Activated CD4-positive, alpha-beta T cell treated with anti-CD3 and anti-CD28 coated beads for 36 hours (primary cell): Measurements from ENCODE around the gene FOXM1. TPM values are rescaled to one million over a fixed set of nuclear protein-coding genes. Genes with fewer than 3 reads are reported as not detected.
"Not testable (repeated sequence)": the region's sequence is repeated elsewhere in the genome, so short reads cannot be mapped to it uniquely, and the experiment has no call there.

Source experiments
- ATAC-seq: fragments of 200-7000 bp; cut with Tn5 transposase; one replicate; pipeline ENCODE4 v1.10.0; 2021; ENCODE audit warnings: mild to moderate bottlenecking, moderate library complexity
- CTCF ChIA-PET: fragments of 350-600 bp; sonication (Branson Sonifier 250); formaldehyde crosslinking; loops from one replicate; lab custom pipeline; 2021; ENCODE audit warnings: antibody characterized with exemption; lab: Charles Lee
- POLR2A ChIA-PET: fragments of 350-600 bp; sonication (Branson Sonifier 250); formaldehyde crosslinking; loops from one replicate; lab custom pipeline; 2021; ENCODE audit warnings: antibody characterized with exemption, inconsistent platforms; lab: Charles Lee
- DNase-seq: peaks from one replicate; pipeline ENCODE4 v3.0.0-alpha.2; 2020
- H3K27ac Mint-ChIP-seq: one replicate; pipeline ENCODE4 v1.8.0; 2021; ENCODE audit warnings: mixed read lengths
- H3K27me3 Mint-ChIP-seq: one replicate; pipeline ENCODE4 v1.8.0; 2021; ENCODE audit warnings: mixed read lengths
- H3K36me3 Mint-ChIP-seq: one replicate; pipeline ENCODE4 v1.8.0; 2021; ENCODE audit warnings: low read depth, mixed read lengths
- H3K4me1 Mint-ChIP-seq: one replicate; pipeline ENCODE4 v1.8.0; 2021; ENCODE audit warnings: mixed read lengths
- H3K4me3 Mint-ChIP-seq: one replicate; pipeline ENCODE4 v1.8.0; 2021; ENCODE audit warnings: mild to moderate bottlenecking, moderate library complexity, mixed read lengths
- H3K9me3 Mint-ChIP-seq: one replicate; pipeline ENCODE4 v1.8.0; 2021; ENCODE audit warnings: low read depth, mixed read lengths
- intact Hi-C, 2 experiments: fragments of 100-400 bp; cut with DNase I in 1 of 2; cut with micrococcal nuclease in 1 of 2; formaldehyde crosslinking; loops; one replicate each; pipeline versions ENCODE4 v1.14.2 to v1.15.1; 2022 to 2024; cut with DNase I, micrococcal nuclease
- total RNA-seq, 2 experiments: library from RNA; stranded (reverse); gene quantifications; one replicate each; pipeline ENCODE4 v1.2.3, GENCODE V29; 2021

FOXM1 gene
- total RNA-seq, 2 experiments from 2014 or later, result 74.5 to 92.3 TPM

DNA sequence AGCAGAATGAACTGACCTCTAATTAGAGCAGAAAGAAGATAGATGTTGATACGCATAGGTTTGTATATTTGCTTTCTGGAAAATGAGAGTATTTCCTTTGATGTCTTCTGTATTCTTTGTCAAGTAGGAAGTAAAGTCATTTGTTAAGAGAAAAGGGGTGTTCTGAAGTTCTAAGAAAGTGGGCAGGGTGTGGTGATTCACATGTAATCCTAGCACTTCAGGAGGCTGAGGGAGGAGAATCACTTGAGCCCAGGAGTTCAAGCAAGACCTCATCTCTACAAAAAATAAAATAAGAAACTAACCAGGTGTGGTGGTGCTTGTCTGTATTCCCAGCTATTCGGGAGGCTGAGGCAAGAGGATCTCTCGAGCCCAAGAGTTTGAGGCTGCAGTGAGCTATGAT is 2.9 kb upstream of the FOXM1 start:
- Mint-ChIP-seq H3K27ac (peak overlapping the region; percentile 42), H3K9me3 (no peaks in the 10 kb centered on the region), H3K4me1 (peaks cover 31% of the 10 kb centered on the region), H3K27me3 (no peaks in the 10 kb centered on the region), H3K4me3 (no peak overlapping the region), H3K36me3 (peaks cover 39% of the 10 kb centered on the region)
- DNase-seq (no peak), ATAC-seq (peak; percentile 28)
- ChIA-PET POLR2A (no interaction called here), CTCF (interaction anchor here (1.2 to 1.5 kb wide), 3 partner anchors 11 to 64 kb away, joined by 5 to 7 read pairs (median 7); no protein-coding TSS in a partner anchor)
- intact Hi-C loops, result loop anchor here (5.0 to 10.0 kb wide), 4 partner anchors 165 to 992 kb away; partner anchors contain the start of genes DCP1B (in 1 of the 2) and PARP11 (in 1 of the 2)

DNA sequence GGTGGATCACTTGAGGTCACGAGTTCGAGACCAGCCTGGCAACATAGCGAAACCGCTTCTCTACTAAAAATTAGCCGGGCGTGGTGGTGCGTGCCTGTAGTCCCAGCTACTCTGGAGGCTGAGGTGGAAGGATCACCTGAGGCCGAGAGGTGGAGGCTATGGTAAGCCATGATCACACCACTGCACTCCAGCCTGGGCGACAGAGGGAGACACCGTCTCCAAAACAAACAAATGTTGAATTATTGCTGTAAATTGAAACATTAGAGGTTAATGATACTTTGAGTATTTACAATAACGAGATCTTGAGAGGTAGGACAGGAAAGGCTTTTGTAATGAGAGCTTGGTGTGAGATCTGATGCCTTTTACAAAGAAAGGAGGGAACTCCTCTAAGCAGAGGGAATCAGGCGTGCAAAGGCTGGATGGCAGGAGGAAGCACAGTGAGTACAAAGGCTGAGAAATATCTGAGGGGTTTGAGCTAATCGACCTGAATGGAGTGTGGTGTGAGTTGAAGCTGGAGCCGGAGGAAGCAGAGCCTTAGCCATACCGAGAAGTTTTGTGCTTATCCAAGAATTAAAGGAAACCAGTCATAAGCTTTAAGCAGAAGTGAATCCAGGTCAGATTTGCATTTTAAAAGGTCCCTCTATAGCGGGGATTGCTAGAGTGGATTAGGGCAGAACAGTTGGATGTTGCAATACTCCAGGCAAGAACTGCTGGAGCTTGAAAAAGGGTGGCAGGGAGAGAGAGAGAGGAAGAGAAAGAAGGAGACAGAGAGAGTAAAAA is 1.2 kb upstream of the FOXM1 start:
- Mint-ChIP-seq H3K27ac (peak overlapping the region; percentile 99), H3K27me3 (no peaks in the 10 kb centered on the region), H3K4me1 (peaks cover 31% of the 10 kb centered on the region), H3K9me3 (no peaks in the 10 kb centered on the region), H3K36me3 (peaks cover 41% of the 10 kb centered on the region), H3K4me3 (peak overlapping the region; percentile 99)
- DNase-seq, result no peak
- ChIA-PET POLR2A (interaction anchor here (0.5 to 2.7 kb wide), 5 partner anchors 10 to 83 kb away, joined by 3 to 10 read pairs (median 4); partner anchors contain the start of genes FKBP4 and TULP3), CTCF (interaction anchor here (0.7 to 2.3 kb wide), 6 partner anchors 8 to 163 kb away, joined by 3 to 8 read pairs (median 4); no protein-coding TSS in a partner anchor)
- intact Hi-C loops, result loop anchor here (1.0 to 10.0 kb wide), 10 partner anchors 10 to 994 kb away; partner anchors contain the start of genes ITFG2 (in 2 of the 2), TULP3 (in 2 of the 2), DCP1B (in 1 of the 2) and PARP11 (in 1 of the 2)
- ATAC-seq, result no peak

DNA sequence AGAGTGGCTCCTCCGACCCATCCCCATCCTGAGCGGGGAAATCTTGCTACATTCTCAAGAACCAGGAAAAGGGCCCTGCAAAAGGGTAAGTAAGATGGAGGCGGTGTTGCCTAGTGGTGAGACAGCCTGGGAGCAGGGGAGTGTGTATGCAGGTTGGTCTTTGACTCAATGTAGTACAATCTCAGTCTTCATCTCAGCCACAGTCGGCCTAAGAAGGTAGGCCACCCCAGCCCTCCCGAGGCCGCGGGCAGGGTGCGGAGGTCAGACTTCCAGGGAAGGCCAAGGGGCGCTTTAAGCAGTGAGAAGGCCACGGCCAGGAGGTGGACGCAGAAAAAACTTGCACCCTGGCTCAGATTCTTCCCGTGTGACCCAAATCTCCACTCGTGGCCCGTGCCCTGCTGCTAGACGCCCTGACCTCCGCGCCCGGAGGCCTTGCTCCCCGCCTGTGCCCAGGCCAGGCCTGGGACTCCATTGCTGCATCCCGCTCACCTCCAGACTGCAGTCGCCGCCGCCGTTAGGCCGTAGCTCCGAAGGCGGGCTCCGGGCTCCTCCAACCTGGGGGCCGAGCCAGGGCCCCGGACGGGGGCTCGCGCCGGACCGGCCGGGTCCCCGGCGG is 435 bp downstream of the FOXM1 start:
- Mint-ChIP-seq H3K27me3 (no peaks in the 10 kb centered on the region), H3K4me1 (peaks cover 28% of the 10 kb centered on the region), H3K9me3 (no peaks in the 10 kb centered on the region), H3K36me3 (peaks cover 46% of the 10 kb centered on the region), H3K27ac (peak overlapping the region; percentile 95), H3K4me3 (peak overlapping the region; percentile 99)
- POLR2A ChIA-PET, result interaction anchor here (0.6 to 2.7 kb wide), 6 partner anchors 8 to 81 kb away, joined by 3 to 10 read pairs (median 4); partner anchors contain the start of genes FKBP4 and TULP3
- peak; percentile 59 for DNase-seq
- peak; percentile 63 for ATAC-seq
- CTCF ChIA-PET, result interaction anchor here (0.7 to 2.3 kb wide), 5 partner anchors 8 to 22 kb away, joined by 3 to 8 read pairs (median 5); partner anchors contain the start of gene TULP3
- intact Hi-C loops, result loop anchor here (1.0 to 10.0 kb wide), 10 partner anchors 8 to 996 kb away; partner anchors contain the start of genes ITFG2 (in 2 of the 2), TULP3 (in 2 of the 2), DCP1B (in 1 of the 2) and PARP11 (in 1 of the 2)

DNA sequence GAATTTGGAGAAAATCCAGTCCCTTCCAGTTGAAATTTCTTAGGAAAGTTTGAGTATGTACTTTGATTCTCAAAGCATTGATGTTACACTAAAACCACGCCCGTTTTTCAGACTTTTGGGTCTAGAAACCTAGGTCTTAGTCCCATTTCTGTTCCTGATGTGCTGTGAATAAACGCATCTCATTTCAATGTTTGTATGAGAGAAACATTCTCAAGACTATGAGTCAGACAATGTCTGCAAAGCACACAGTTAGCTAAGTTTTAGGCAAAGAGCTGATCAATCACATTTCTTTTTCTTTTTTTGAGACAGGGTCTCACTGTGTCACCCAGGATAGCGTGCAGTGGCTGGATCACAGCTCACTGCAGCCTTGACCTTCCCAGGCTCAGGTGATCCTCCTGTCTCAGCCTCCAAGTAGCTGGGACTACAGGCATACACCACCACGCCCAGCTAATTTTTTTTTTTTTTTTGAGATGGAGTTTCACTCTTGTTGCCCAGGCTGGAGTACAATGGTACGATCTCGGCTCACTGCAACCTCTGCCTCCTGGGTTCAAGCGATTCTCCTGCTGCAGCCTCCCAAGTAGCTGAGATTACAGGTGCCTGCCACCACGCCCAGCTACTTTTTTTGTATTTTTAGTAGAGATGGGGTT is 7.9 kb downstream of the FOXM1 start:
- Mint-ChIP-seq H3K27ac (peak overlapping the region; percentile 85), H3K4me1 (peaks cover 13% of the 10 kb centered on the region), H3K36me3 (peaks cover 64% of the 10 kb centered on the region)
- intact Hi-C loops, result loop anchor here in 1 of 2 experiments (1.0 to 2.0 kb wide), 3 partner anchors 8 to 56 kb away; partner anchors contain the start of genes FOXM1, ITFG2, RHNO1 and TULP3
- ChIA-PET CTCF (interaction anchor here (0.7 to 1.2 kb wide), 2 partner anchors 11 to 34 kb away, joined by 4 to 5 read pairs; no protein-coding TSS in a partner anchor), POLR2A (interaction anchor here (1.7 kb wide), 1 partner anchor 8 kb away, joined by 10 read pairs; the partner anchor contains the start of genes FOXM1 and RHNO1)
- not testable (repeated sequence) for H3K4me3 Mint-ChIP-seq, H3K9me3 Mint-ChIP-seq, ATAC-seq, H3K27me3 Mint-ChIP-seq, DNase-seq

DNA sequence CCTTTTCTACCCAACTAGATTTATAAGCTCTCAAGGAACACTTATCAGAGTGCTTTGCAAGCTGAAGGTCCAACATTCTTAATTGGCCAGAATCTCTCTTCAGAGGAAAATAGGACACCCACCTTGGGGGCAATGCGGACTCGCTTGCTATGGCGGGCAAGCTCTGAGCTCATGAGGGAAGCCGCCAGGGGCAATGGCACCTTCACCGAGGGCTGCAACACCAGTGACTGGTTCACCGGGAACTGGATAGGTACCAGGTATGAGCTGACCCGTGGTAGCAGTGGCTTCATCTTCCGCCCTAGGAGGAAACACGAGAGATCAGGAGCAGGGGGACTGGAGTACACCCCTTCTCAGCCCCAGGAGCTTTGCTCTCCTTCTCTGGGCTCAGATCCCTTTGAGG is 12.8 kb downstream of the FOXM1 start:
- no peak overlapping the region for H3K27ac Mint-ChIP-seq
- POLR2A ChIA-PET, result no interaction called here
- no peaks in the 10 kb centered on the region for H3K27me3 Mint-ChIP-seq
- H3K36me3 Mint-ChIP-seq, result peaks cover 80% of the 10 kb centered on the region
- intact Hi-C loops, result no loop called here
- H3K4me1 Mint-ChIP-seq, result peaks cover 13% of the 10 kb centered on the region
- CTCF ChIA-PET, result interaction anchor here (0.6 to 2.9 kb wide), 5 partner anchors 10 to 85 kb away, joined by 3 to 14 read pairs (median 3); no protein-coding TSS in a partner anchor
- H3K9me3 Mint-ChIP-seq, result no peaks in the 10 kb centered on the region
- no peak overlapping the region for H3K4me3 Mint-ChIP-seq
- ATAC-seq, result no peak
- no peak for DNase-seq

DNA sequence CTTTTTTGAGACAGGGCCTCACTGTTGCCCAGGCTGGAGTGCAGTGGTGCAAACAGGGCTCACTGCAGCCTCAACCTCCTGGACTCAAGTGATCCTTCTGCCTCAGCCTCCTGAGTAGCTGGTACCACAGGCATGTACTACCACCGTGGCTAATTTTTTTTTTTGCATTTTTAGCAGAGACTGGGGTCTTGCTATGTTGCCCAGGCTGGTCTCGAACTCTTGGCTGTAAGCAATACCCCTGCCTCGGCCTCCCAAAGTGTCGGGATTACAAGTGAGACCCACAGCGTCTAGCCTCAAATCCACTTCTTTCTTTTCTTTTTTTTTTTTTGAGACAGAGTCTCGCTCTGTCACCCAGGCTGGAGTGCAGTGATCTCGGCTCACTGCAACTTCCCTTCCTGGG is 13.6 kb downstream of the FOXM1 start:
- ATAC-seq, DNase-seq, intact Hi-C loops, POLR2A ChIA-PET, H3K4me3 Mint-ChIP-seq, H3K9me3 Mint-ChIP-seq, H3K27ac Mint-ChIP-seq, H3K27me3 Mint-ChIP-seq, H3K4me1 Mint-ChIP-seq: not testable (repeated sequence)
- CTCF ChIA-PET, result interaction anchor here (1.7 to 2.9 kb wide), 2 partner anchors 9 to 18 kb away, joined by 4 to 14 read pairs; no protein-coding TSS in a partner anchor
- peaks cover 76% of the 10 kb centered on the region for H3K36me3 Mint-ChIP-seq

DNA sequence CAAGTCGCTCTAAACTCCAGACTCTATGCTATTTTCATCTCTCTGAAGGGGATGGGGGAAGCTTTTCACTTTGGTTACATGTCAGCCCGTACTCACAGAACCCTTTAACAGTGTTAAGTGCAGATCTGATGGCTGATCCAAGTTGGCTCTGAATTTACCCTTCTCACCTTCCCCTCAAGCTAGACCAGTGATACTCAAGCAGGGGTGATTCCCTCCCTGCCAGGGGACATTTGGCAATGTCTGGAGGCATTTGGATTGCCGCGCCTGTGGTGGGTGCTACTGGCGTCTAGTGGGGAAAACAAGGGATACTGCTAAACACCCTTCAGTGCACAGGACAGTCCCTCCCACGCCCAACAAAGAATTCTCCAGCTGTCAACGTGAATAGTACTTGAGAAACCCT is 14.1 kb downstream of the FOXM1 start:
- DNase-seq (no peak), ATAC-seq (no peak)
- no peak overlapping the region for H3K4me3 Mint-ChIP-seq
- peaks cover 2% of the 10 kb centered on the region for H3K4me1 Mint-ChIP-seq
- intact Hi-C loops, result no loop called here
- no peaks in the 10 kb centered on the region for H3K27me3 Mint-ChIP-seq
- H3K36me3 Mint-ChIP-seq, result peaks cover 73% of the 10 kb centered on the region
- CTCF ChIA-PET, result interaction anchor here (1.4 to 2.9 kb wide), 3 partner anchors 9 to 17 kb away, joined by 4 to 14 read pairs (median 6); no protein-coding TSS in a partner anchor
- no peaks in the 10 kb centered on the region for H3K9me3 Mint-ChIP-seq
- H3K27ac Mint-ChIP-seq, result no peak overlapping the region
- POLR2A ChIA-PET, result no interaction called here

DNA sequence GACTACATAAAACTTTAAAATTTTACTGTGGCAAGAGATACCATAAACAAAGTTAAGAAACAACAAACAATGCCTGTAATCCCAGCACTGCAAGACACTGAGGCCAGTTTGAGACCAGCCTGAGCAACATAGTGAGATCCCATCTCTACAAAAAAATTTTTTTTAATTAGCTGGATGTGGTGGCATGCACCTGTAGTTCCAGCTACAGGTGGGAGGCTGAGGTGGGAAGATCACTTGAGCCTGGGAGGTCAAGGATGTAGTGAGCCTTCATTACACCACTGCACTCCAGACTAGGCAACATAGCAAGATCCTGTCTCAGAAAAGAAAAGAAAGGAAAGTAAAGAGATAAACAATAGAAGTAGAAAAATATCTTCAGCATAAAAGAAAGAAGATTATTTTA is 16.8 kb downstream of the FOXM1 start:
- Mint-ChIP-seq H3K27me3 (no peaks in the 10 kb centered on the region), H3K9me3 (no peaks in the 10 kb centered on the region), H3K27ac (no peak overlapping the region), H3K4me3 (no peak overlapping the region), H3K4me1 (no peaks in the 10 kb centered on the region), H3K36me3 (peaks cover 53% of the 10 kb centered on the region)
- DNase-seq (no peak), ATAC-seq (no peak)
- ChIA-PET POLR2A (no interaction called here), CTCF (no interaction called here)
- intact Hi-C loops, result no loop called here

DNA sequence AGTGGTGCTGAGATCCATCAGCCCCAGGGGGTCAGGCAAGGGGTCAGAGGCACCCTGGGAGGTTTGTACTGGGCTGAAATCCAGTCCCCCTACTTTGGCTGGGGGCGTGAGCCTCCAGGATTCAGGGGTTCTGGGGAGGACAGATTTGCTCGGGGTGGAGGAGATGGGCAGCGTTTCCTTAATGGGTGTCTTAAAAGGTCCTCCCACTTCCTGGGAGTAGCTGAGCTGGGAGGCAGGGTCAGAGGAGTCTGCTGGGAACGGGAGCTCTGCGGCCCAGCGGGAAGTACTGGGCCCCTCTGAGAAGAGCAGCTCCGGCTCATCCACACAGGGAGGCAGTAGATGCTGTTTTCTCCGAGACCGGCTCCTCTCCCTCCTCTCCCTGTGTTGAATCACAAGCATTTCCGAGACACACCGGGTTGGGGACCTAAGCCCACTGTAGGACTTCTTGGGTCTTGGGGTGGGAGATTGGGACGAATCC is 18.0 kb downstream of the FOXM1 start:
- Mint-ChIP-seq H3K36me3 (peaks cover 41% of the 10 kb centered on the region), H3K4me1 (no peaks in the 10 kb centered on the region), H3K4me3 (no peak overlapping the region), H3K27ac (no peak overlapping the region), H3K27me3 (no peaks in the 10 kb centered on the region), H3K9me3 (no peaks in the 10 kb centered on the region)
- intact Hi-C loops, result no loop called here
- POLR2A ChIA-PET, result no interaction called here
- CTCF ChIA-PET, result interaction anchor here (0.7 to 1.3 kb wide), 3 partner anchors 16 to 19 kb away, joined by 3 to 4 read pairs (median 3); no protein-coding TSS in a partner anchor
- no peak for ATAC-seq
- DNase-seq, result no peak

DNA sequence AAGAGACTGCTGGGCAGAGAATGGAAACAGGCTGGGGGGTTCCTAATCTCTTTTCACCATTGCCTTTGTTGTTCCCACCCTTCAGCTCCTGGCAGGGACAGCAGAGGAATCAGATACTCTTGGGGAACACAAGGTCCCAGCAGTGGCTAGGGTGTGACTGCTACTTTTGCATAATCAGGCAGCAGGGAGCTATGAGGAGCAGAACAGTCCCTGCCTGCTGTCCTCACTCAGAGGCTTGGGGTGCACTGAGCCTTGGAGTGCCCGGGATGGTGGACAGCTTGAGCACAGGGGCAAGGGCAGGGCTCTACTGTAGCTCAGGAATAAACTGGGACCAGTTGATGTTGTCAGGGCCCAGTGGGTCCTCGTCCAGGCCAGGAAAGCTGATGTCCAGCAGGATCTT is 18.6 kb downstream of the FOXM1 start:
- Mint-ChIP-seq H3K4me1 (peaks cover 3% of the 10 kb centered on the region), H3K9me3 (no peaks in the 10 kb centered on the region), H3K27me3 (no peaks in the 10 kb centered on the region), H3K4me3 (no peak overlapping the region), H3K36me3 (peaks cover 37% of the 10 kb centered on the region), H3K27ac (no peak overlapping the region)
- intact Hi-C loops, result no loop called here
- no peak for ATAC-seq
- DNase-seq, result no peak
- CTCF ChIA-PET, result interaction anchor here (0.7 to 1.3 kb wide), 4 partner anchors 15 to 185 kb away, joined by 3 to 4 read pairs (median 3); no protein-coding TSS in a partner anchor
- POLR2A ChIA-PET, result no interaction called here
